ENCODE measurements around the gene APBB1. TPM values are rescaled to one million over a fixed set of nuclear protein-coding genes. Genes with fewer than 3 reads are reported as not detected.

The APBB1 gene
- total and polyA plus RNA-seq, 9 of the 15 experiments (the other 6 are each of a cell fraction or from before 2014, with no cell fraction given): 0.04 to 0.73 (median 0.40) TPM

- TF ChIP-seq ZC3H11A (IDR thresholded peaks at IDR 0.05; ENCODE audit: low read depth, low read length) (no peak), ZNF175 (CRISPR knock-in tag; IDR thresholded peaks at IDR 0.05; ENCODE audit: low read depth) (peak; percentile 79; the same call in 1 of the 2 replicates), ZNF639 (CRISPR knock-in tag; conservative IDR thresholded peaks at IDR 0.05 in 1 of 2, IDR thresholded peaks at IDR 0.05 in 1 of 2) (peak in 1 of 2 experiments; percentile 38; a peak in 1 of 4 replicates), ZNF589 (CRISPR knock-in tag; IDR thresholded peaks at IDR 0.05; ENCODE audit: low read depth) (peak; percentile 88), STAT6 (CRISPR knock-in tag; IDR thresholded peaks at IDR 0.05) (no peak), ID3 (CRISPR knock-in tag; IDR thresholded peaks at IDR 0.05) (no peak), ID3 (tag; IDR thresholded peaks at IDR 0.05) (peak; percentile 67; the same call in 1 of the 2 replicates), ETV6 (IDR thresholded peaks at IDR 0.05; ENCODE audit: borderline replicate concordance in 1 of 2, low read depth in 2 of 2, low read length in 1 of 2) (no peak), ETV6 (CRISPR knock-in tag; IDR thresholded peaks at IDR 0.05; ENCODE audit: borderline replicate concordance) (no peak), MEF2D (tag; conservative IDR thresholded peaks at IDR 0.05; ENCODE audit: low read depth) (no peak), DMBX1 (CRISPR knock-in tag; IDR thresholded peaks at IDR 0.05; ENCODE audit: borderline replicate concordance) (peak; percentile 83; the same call in 1 of the 2 replicates), ZNF140 (CRISPR knock-in tag; IDR thresholded peaks at IDR 0.05) (no peak), ZEB2 (IDR thresholded peaks at IDR 0.05) (no peak), E4F1 (CRISPR knock-in tag; IDR thresholded peaks at IDR 0.05; ENCODE audit: borderline replicate concordance) (no peak), ZNF146 (CRISPR knock-in tag; IDR thresholded peaks at IDR 0.05; ENCODE audit: unreplicated experiment) (no peak), NFYB (IDR thresholded peaks at IDR 0.05; ENCODE audit: extremely low read depth, insufficient read length) (no peak), ZNF785 (CRISPR knock-in tag; IDR thresholded peaks at IDR 0.05) (no peak), ZNF778 (CRISPR knock-in tag; IDR thresholded peaks at IDR 0.05) (no peak), ZNF316 (IDR thresholded peaks at IDR 0.05) (no peak), FUS (optimal IDR thresholded peaks at IDR 0.05; ENCODE audit: low read depth, low read length) (no peak), RCOR1 (IDR thresholded peaks at IDR 0.05; ENCODE audit: borderline replicate concordance in 1 of 2, low read depth in 2 of 2, low read length in 2 of 2) (no peak), MIER1 (IDR thresholded peaks at IDR 0.05; ENCODE audit: low read depth) (no peak)
Observed at GRCh38 chr11:6419009-6419631, at the start of gene APBB1 (continued).

Measured in K562 (cell line).